ENCODE results near the gene NDUFAF3. TPM values are rescaled to one million over a fixed set of nuclear protein-coding genes. Genes with fewer than 3 reads are reported as not detected.

Gene NDUFAF3
- total and polyA plus RNA-seq, 10 of the 15 experiments (the other 5 are each of a cell fraction or from before 2014, with no cell fraction given), result 25.4 to 228 (median 63.9) TPM

GRCh38 chr3:49018707-49019006 lies 3.3 kb upstream of the NDUFAF3 start:
- peaks cover 13 to 20% of the 10 kb centered on the region in 2 experiments; a peak in 3 of 4 replicates for H3K36me3 ChIP-seq (ENCODE audit: control insufficient read depth in 2 of 2, insufficient read depth in 2 of 2, low read length in 1 of 2)
- ATAC-seq (no peak), FAIRE-seq (no peak), DNase-seq (ENCODE audit: low read depth, low spot score) (no peak)
- H3K27ac ChIP-seq (ENCODE audit: control insufficient read depth, insufficient read depth), result peak overlapping the region; percentile 59
- no peak for TF ChIP-seq NFIC (IDR thresholded peaks at IDR 0.05; ENCODE audit: low read depth, low read length)
- no peak for TF ChIP-seq SREBF2 (IDR thresholded peaks at IDR 0.05; ENCODE audit: low read length)
- TF ChIP-seq, protein P1, sequence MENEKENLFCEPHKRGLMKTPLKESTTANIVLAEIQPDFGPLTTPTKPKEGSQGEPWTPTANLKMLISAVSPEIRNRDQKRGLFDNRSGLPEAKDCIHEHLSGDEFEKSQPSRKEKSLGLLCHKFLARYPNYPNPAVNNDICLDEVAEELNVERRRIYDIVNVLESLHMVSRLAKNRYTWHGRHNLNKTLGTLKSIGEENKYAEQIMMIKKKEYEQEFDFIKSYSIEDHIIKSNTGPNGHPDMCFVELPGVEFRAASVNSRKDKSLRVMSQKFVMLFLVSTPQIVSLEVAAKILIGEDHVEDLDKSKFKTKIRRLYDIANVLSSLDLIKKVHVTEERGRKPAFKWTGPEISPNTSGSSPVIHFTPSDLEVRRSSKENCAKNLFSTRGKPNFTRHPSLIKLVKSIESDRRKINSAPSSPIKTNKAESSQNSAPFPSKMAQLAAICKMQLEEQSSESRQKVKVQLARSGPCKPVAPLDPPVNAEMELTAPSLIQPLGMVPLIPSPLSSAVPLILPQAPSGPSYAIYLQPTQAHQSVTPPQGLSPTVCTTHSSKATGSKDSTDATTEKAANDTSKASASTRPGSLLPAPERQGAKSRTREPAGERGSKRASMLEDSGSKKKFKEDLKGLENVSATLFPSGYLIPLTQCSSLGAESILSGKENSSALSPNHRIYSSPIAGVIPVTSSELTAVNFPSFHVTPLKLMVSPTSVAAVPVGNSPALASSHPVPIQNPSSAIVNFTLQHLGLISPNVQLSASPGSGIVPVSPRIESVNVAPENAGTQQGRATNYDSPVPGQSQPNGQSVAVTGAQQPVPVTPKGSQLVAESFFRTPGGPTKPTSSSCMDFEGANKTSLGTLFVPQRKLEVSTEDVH (IDR thresholded peaks at IDR 0.05; ENCODE audit: low read depth, partially characterized antibody), result peak; percentile 31
- peak; percentile 28; the same call in 1 of the 2 replicates for TF ChIP-seq POLR2AphosphoS2 (IDR thresholded peaks at IDR 0.05; ENCODE audit: low read depth, low read length)
- no peak for TF ChIP-seq ZNF274 (IDR thresholded peaks at IDR 0.05; ENCODE audit: insufficient read depth, insufficient read length)
- TF ChIP-seq NRF1 (conservative IDR thresholded peaks at IDR 0.05; ENCODE audit: low read depth, low read length), result no peak
- TF ChIP-seq FOXK2 (IDR thresholded peaks at IDR 0.05), result no peak
- TF ChIP-seq JUND (IDR thresholded peaks at IDR 0.05; ENCODE audit: low read depth, low read length), result no peak
- no peak for TF ChIP-seq EP300 (IDR thresholded peaks at IDR 0.05; ENCODE audit: borderline replicate concordance in 1 of 2, control insufficient read depth in 1 of 2, low read depth in 2 of 2, low read length in 2 of 2)
- 0 out of 2 replicates have a peak, but pooled peaks have one; percentile 7 for TF ChIP-seq SMARCA5 (IDR thresholded peaks at IDR 0.05)
- TF ChIP-seq HDAC6 (IDR thresholded peaks at IDR 0.05; ENCODE audit: unreplicated experiment), result no peak
- no peak for TF ChIP-seq FOXM1 (IDR thresholded peaks at IDR 0.05; ENCODE audit: low read depth, low read length)
- TF ChIP-seq, protein P2, sequence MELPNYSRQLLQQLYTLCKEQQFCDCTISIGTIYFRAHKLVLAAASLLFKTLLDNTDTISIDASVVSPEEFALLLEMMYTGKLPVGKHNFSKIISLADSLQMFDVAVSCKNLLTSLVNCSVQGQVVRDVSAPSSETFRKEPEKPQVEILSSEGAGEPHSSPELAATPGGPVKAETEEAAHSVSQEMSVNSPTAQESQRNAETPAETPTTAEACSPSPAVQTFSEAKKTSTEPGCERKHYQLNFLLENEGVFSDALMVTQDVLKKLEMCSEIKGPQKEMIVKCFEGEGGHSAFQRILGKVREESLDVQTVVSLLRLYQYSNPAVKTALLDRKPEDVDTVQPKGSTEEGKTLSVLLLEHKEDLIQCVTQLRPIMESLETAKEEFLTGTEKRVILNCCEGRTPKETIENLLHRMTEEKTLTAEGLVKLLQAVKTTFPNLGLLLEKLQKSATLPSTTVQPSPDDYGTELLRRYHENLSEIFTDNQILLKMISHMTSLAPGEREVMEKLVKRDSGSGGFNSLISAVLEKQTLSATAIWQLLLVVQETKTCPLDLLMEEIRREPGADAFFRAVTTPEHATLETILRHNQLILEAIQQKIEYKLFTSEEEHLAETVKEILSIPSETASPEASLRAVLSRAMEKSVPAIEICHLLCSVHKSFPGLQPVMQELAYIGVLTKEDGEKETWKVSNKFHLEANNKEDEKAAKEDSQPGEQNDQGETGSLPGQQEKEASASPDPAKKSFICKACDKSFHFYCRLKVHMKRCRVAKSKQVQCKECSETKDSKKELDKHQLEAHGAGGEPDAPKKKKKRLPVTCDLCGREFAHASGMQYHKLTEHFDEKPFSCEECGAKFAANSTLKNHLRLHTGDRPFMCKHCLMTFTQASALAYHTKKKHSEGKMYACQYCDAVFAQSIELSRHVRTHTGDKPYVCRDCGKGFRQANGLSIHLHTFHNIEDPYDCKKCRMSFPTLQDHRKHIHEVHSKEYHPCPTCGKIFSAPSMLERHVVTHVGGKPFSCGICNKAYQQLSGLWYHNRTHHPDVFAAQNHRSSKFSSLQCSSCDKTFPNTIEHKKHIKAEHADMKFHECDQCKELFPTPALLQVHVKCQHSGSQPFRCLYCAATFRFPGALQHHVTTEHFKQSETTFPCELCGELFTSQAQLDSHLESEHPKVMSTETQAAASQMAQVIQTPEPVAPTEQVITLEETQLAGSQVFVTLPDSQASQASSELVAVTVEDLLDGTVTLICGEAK (IDR thresholded peaks at IDR 0.05; ENCODE audit: borderline replicate concordance), result 0 out of 2 replicates have a peak, but pooled peaks have one; percentile 73
- TF ChIP-seq RELA (IDR thresholded peaks at IDR 0.05; ENCODE audit: borderline replicate concordance, partially characterized antibody), result no peak
- CTCF ChIA-PET, result interaction anchor here (0.6 to 5.9 kb wide), 3 partner anchors 11 to 317 kb away, joined by 3 to 83 read pairs (median 3); partner anchors contain the start of gene WDR6
- peak overlapping the region; percentile 95 for H3K4me3 ChIP-seq
- H3K9me3 ChIP-seq (replicated peaks; ENCODE audit: control insufficient read depth, insufficient read depth, low read length), result no peaks in the 10 kb centered on the region
- SMC1A ChIA-PET (ENCODE audit: uncharacterized antibody, unreplicated experiment), result interaction anchor here (4.2 kb wide), 1 partner anchor 11 kb away, joined by 21 read pairs; the partner anchor contains the start of gene WDR6
- H3K9ac ChIP-seq (ENCODE audit: control insufficient read depth, insufficient read depth, low read length), result peak overlapping the region; percentile 66
- peak overlapping the region; percentile 79 for H2AFZ ChIP-seq (ENCODE audit: control insufficient read depth, low read depth, low read length)
- H3K4me2 ChIP-seq (ENCODE audit: control insufficient read depth, insufficient read depth), result peak overlapping the region; percentile 86
- no TSS peak for BruUV-seq (replicated peaks)
- peaks cover 8% of the 10 kb centered on the region for H3K4me1 ChIP-seq (ENCODE audit: control insufficient read depth, insufficient read depth, low read length)
- no peaks in the 10 kb centered on the region for H4K20me1 ChIP-seq (ENCODE audit: control insufficient read depth, insufficient read depth)
- RAD21 ChIA-PET (ENCODE audit: unreplicated experiment), result interaction anchor here (0.7 to 2.3 kb wide), 4 partner anchors 10 to 31 kb away, joined by 3 to 12 read pairs (median 5); partner anchors contain the start of genes IMPDH2 and WDR6
- H3K27me3 ChIP-seq (replicated peaks in 1 of 2; ENCODE audit: control insufficient read depth in 2 of 2, insufficient read depth in 2 of 2, low read length in 1 of 2), result no peaks in the 10 kb centered on the region
- intact Hi-C loops (cut with micrococcal nuclease; ENCODE audit: unreplicated experiment), result no loop called here
- in situ Hi-C loops (cut with MboI), result no loop called here
- POLR2A ChIA-PET, result interaction anchor here (2.8 to 3.1 kb wide), 2 partner anchors 10 to 11 kb away, joined by 22 to 28 read pairs; partner anchors contain the start of genes IMPDH2 and WDR6
- H3K79me2 ChIP-seq (ENCODE audit: control insufficient read depth, insufficient read depth, low read length), result peaks cover 37% of the 10 kb centered on the region
- under 1% methylated on average over 18 of the region's 18 CpGs for WGBS (ENCODE audit: insufficient coverage, insufficient replicate concordance, low lambda C conversion rate, missing lambda C conversion rate)

Data from GM12878 (cell line).